Astrocyte of the spinal cord (primary cell): ENCODE results near the gene OTUD5.

Experiments used
- DNase-seq: peaks from one replicate; pipeline ENCODE4 v3.0.0; 2011; ENCODE audit warnings: low read depth, low spot score
- H3K4me3 ChIP-seq: 2 replicates; pipeline ENCODE4 v1.5.1; 2011; ENCODE audit warnings: low read depth, mild to moderate bottlenecking, low read length, moderate library complexity
- CTCF ChIP-seq: IDR thresholded peaks from 2 replicates; pipeline ENCODE4 v1.5.1; 2012; ENCODE audit warnings: low read depth, mild to moderate bottlenecking, low read length, inconsistent platforms
- in situ Hi-C: cut with HindIII; loops from 2 replicates; pipeline ENCODE4 v1.10.0; 2017; ENCODE audit warnings: low sequenced_read_pairs

The OTUD5 gene

DNA sequence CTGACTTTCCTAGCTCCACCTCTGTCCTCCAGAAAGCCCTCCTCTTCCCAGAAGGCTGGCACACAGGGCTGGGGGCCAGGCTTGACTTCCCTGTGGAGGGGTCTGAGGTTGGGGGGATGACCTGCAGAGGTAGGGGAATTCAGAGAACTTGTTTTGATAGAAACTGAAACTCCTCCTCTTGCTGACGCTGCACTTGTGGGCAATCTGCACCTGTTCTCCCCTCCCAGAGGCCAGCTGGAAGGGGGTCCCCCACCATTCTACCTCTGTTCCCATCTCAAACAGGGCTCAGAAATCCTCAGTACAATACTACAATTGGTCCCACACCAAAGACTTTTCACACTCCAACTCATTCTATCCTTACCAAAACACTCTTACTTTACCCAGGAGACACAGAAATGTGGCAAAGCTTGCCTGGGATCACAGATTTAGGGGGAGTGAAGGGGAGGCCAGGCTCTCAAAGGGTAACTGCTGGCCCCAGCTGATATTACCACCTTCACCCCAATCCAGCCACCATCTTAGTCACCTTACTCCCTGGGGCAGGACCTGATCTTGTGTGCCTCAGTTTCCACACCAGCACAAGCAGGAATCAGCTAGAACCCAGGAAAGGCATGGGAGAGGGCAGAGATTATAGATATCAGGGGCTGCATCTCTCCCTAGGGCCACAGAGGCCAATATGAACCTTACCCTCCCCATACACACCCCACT is 18.5 kb downstream of the OTUD5 start:
- in situ Hi-C loops, result no loop called here
- TF ChIP-seq CTCF, result no peak
- H3K4me3 ChIP-seq, result no peak overlapping the region
- no peak for DNase-seq

- in situ Hi-C loops, result no loop called here
- no peak for TF ChIP-seq CTCF
- peak; percentile 82 for DNase-seq
- H3K4me3 ChIP-seq, result no peak overlapping the region
Measured at GRCh38 chrX:48937054-48937907, 20.1 kb downstream of the OTUD5 start.

- in situ Hi-C loops, result no loop called here
- no peak overlapping the region for H3K4me3 ChIP-seq
- DNase-seq, result no peak
- no peak for TF ChIP-seq CTCF
Measured at GRCh38 chrX:48936429-48937053, 20.9 kb downstream of the OTUD5 start.

GRCh38 chrX:48935301-48935670 is 22.1 kb downstream of the OTUD5 start:
- in situ Hi-C loops, result no loop called here
- TF ChIP-seq CTCF, result no peak
- H3K4me3 ChIP-seq, result no peak overlapping the region
- no peak for DNase-seq

DNA sequence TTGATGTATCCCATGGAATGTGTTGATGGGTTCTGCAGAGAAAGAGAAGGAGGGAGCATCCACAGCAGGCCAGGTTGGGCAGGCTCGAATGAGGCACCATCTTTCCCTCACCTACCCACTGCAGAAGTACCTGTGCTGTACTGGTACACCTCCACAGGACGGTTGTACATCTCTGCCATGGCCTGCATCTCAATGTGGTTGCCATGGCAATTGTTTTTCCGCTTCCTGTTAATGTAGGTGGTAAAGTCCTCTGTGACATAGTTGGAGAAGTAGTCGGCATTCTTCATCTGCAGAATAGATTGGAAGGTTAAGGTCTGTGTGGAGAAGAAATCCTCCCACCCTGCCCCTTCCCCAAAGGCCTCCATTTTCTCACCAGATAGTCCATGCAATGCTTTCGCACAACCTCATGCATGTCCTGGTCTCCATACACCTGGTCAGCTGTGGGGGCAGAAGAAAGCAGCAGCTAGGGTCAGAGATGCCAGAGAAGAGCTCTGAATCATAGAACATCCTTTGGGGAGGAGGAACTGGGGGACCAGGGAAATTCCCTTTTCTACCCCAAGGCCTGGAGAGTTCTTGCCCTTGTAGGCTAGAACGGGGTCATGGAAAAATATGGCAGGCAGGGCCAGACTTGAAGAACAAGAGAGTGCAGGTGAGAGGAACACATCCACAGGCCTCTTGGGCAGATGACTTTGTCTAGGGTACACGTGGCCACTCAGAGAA is 22.7 kb downstream of the OTUD5 start:
- in situ Hi-C loops, result no loop called here
- DNase-seq, result no peak
- no peak for TF ChIP-seq CTCF
- no peak overlapping the region for H3K4me3 ChIP-seq

GRCh38 chrX:48933757-48934156 is 23.6 kb downstream of the OTUD5 start:
- no peak for DNase-seq
- in situ Hi-C loops, result no loop called here
- no peak for TF ChIP-seq CTCF
- no peak overlapping the region for H3K4me3 ChIP-seq
